B cell (primary cell): ENCODE measurements around the gene RNF150.

Experiments
- CTCF ChIP-seq: fragments of 200-600 bp; IDR thresholded peaks from one replicate; pipeline ENCODE4 v1.8.0; 2022; ENCODE audit warnings: antibody characterized with exemption, mild to moderate bottlenecking
- EZH2 ChIP-seq: IDR thresholded peaks from 2 replicates; pipeline ENCODE4 v1.6.1; 2012; ENCODE audit warnings: borderline replicate concordance, low read depth, mild to moderate bottlenecking, moderate library complexity, low read length; ENCODE audit not compliant: insufficient read depth, poor library complexity, severe bottlenecking

GRCh38 chr4:140943486-140944198 is 189.6 kb downstream of the RNF150 start:
- TF ChIP-seq CTCF = no peak
- no peak for TF ChIP-seq EZH2
